Prostate gland (tissue), 2 donors: Measurements from ENCODE around the gene PRCD.

Experiments used
- CTCF ChIP-seq, 4 experiments: fragments of 200-600 bp in 2 of 4; fragments of 450-650 bp in 2 of 4; sonication (generic) in 2 of 4; IDR thresholded peaks; 1 replicate in 3 of 4; 2 replicates in 1 of 4; pipeline ENCODE4 v1.5.1; 2016 to 2019; ENCODE audit warnings: antibody characterized with exemption in 4 of 4, mild to moderate bottlenecking in 2 of 4, moderate library complexity in 2 of 4
- POLR2A ChIP-seq: fragments of 450-650 bp; IDR thresholded peaks from one replicate; pipeline ENCODE4 v1.6.1; 2016; ENCODE audit warnings: antibody characterized with exemption, mild to moderate bottlenecking

- TF ChIP-seq POLR2A (no peak), CTCF (IDR thresholded peaks at IDR 0.05) (no peak)
These were observed 42.2 kb upstream of the PRCD start for GRCh38 chr17:76497699-76497978.
